HG03097 (cell line): Measurements from ENCODE around the gene RAB17.
"Not testable (repeated sequence)": the region's sequence is repeated elsewhere in the genome, so short reads cannot be mapped to it uniquely, and the experiment has no call there.

Source experiments
- ATAC-seq: cut with Tn5 transposase; IDR thresholded peaks from one replicate; pipeline ENCODE4 v1.9.1; 2021; ENCODE audit not compliant: unreplicated experiment, low FRiP score

RAB17 gene

GRCh38 chr2:237625216-237625705 lies 34.7 kb upstream of the RAB17 start:
- ATAC-seq = no peak

GRCh38 chr2:237624565-237624964 lies 34.0 kb upstream of the RAB17 start:
- no peak for ATAC-seq

GRCh38 chr2:237623428-237624403 lies 33.2 kb upstream of the RAB17 start:
- ATAC-seq = no peak

GRCh38 chr2:237618449-237618848 lies 27.9 kb upstream of the RAB17 start:
- ATAC-seq = no peak

- no peak for ATAC-seq
Observed at GRCh38 chr2:237617587-237617982, 27.1 kb upstream of the RAB17 start.

- no peak for ATAC-seq
Observed at GRCh38 chr2:237616734-237617586, 26.4 kb upstream of the RAB17 start.

- no peak for ATAC-seq
Observed at GRCh38 chr2:237616373-237616733, 25.8 kb upstream of the RAB17 start.

- no peak for ATAC-seq
Observed at GRCh38 chr2:237615631-237616249, 25.2 kb upstream of the RAB17 start.

- ATAC-seq = no peak
Observed at GRCh38 chr2:237614151-237614720, 23.7 kb upstream of the RAB17 start.

GRCh38 chr2:237613679-237614078 lies 23.1 kb upstream of the RAB17 start:
- no peak for ATAC-seq

GRCh38 chr2:237612527-237613357 lies 22.2 kb upstream of the RAB17 start:
- ATAC-seq = no peak

GRCh38 chr2:237606522-237606921 lies 16.0 kb upstream of the RAB17 start:
- ATAC-seq = not testable (repeated sequence)

- ATAC-seq = no peak
Observed at GRCh38 chr2:237604960-237605359, 14.4 kb upstream of the RAB17 start.

GRCh38 chr2:237604391-237604790 lies 13.9 kb upstream of the RAB17 start:
- no peak for ATAC-seq

- no peak for ATAC-seq
Observed at GRCh38 chr2:237603718-237604362, 13.3 kb upstream of the RAB17 start.

GRCh38 chr2:237603049-237603717 lies 12.6 kb upstream of the RAB17 start:
- ATAC-seq = no peak

- ATAC-seq = no peak
Observed at GRCh38 chr2:237602409-237602808, 11.9 kb upstream of the RAB17 start.

GRCh38 chr2:237601453-237602116 lies 11.1 kb upstream of the RAB17 start:
- ATAC-seq = no peak
